Left colon (tissue), 2 donors: ENCODE data around the gene PRDM16. TPM values are rescaled to one million over a fixed set of nuclear protein-coding genes. Genes with fewer than 3 reads are reported as not detected.

Experiments
- ATAC-seq: fragments of 200-7000 bp; cut with Tn5 transposase; one replicate; pipeline ENCODE4 v1.9.1; 2020; ENCODE audit warnings: mild to moderate bottlenecking, moderate library complexity
- DNase-seq, 2 donors: peaks; one replicate each; pipeline ENCODE4 v3.0.0-alpha.2; 2020
- intact Hi-C, 2 donors: fragments of 100-400 bp; cut with DNase I in 1 of 2; cut with micrococcal nuclease in 1 of 2; formaldehyde crosslinking; loops; one replicate each; pipeline versions ENCODE4 v1.11.2 to v1.14.0; 2022; cut with DNase I, micrococcal nuclease
- total RNA-seq, 2 donors: library from RNA; stranded (reverse); fragmentation: NEBNext Ultra II Directional; extraction: Animal tissue kit (Norgen Biotek cat#: 25700); gene quantifications; one replicate each; pipeline ENCODE4 v1.2.1, GENCODE V29; 2021
- donor health status: DM: no; HTN: no; CAD: no.
- donor health status: DM: yes; HTN: yes; CAD: no.

PRDM16 gene
- total RNA-seq, 2 donors from 2014 or later = 1.1 to 1.2 TPM

DNA sequence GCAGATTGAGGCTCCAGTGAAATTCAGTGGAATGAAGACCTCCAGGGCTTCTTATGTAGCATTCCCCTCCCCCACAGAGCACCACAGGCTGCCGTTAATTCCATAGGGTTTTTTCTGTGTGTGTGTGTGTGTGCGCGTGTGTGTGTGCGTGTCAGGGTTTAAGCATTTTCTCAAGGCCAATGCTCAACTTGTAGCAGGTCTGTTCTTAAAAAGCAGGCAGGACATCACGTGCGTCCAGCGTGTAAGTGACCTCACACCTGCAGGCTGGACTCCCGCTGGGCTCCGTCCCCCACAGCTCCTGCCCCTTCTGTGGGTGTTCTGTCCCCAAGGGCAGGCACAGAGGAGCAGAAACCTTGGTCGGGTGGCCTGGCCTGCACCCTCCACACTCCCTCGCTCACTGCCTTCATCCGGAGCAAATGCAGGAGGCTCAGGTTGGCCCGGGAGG lies 5.3 kb downstream of the PRDM16 start:
- ATAC-seq = no peak
- intact Hi-C loops = loop anchor here in 1 of 2 donors (10.0 kb wide), 1 partner anchor 60 kb away; no protein-coding TSS in a partner anchor
- no peak for DNase-seq

DNA sequence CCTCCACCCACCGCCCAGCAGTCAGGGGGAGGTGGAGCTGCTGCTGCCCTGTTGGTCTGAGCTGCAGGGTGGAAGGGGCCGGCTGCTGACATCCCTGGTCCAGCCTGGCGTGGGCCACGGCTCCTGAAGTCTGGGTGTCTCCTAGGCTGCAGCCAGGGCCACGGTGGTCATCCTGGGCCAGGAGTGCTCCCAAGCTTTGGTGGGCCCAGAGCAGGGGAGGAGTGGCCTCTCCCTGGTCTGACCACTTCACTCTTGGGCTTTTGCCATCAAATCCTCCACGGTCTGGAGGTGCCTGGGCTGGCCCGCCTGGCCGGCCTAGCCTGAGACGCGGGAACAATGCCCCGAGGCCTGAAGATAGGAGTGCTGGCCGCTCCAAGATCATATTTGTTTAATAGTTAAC lies 5.8 kb downstream of the PRDM16 start:
- DNase-seq = no peak
- intact Hi-C loops = loop anchor here in 1 of 2 donors (10.0 kb wide), 1 partner anchor 60 kb away; no protein-coding TSS in a partner anchor

DNA sequence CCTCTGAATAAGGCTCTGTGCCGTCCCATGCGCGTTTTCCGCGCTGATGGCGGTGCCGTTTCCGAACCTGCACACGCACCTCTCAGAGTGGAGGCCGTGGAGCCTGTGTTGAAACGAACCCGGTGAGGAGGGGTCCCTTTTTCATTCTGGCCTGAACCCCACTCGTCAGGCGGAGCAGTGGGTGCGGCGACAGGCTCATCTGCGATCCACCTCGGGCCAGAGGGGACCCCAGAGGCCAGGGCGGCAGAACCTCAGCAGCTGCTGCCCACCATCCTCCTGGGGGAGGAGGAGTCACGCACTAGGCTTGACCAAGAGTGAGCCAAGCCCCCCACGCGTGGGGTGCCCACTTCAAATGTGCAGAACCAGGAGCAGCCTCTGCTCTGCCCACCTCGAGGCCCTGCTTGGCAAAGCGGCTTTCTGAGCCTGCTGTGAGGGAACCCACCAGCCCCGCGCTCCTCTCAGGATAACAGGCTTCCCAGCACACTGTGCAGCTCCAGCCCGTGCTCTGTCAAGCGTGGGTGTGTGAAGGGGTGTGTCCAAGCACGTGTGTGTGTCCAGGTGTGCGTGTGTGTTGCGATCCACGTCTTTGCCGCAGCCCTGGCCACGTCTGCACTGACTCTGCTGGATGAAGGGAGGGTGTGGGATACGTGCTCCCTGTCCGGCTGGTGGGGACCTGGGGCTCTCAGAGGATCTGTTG lies 6.8 kb downstream of the PRDM16 start:
- DNase-seq (no peak), ATAC-seq (no peak)
- intact Hi-C loops = loop anchor here in 1 of 2 donors (10.0 kb wide), 1 partner anchor 59 kb away; no protein-coding TSS in a partner anchor

More for the DNA sequence above, 5.8 kb downstream of the PRDM16 start:
- ATAC-seq = no peak

DNA sequence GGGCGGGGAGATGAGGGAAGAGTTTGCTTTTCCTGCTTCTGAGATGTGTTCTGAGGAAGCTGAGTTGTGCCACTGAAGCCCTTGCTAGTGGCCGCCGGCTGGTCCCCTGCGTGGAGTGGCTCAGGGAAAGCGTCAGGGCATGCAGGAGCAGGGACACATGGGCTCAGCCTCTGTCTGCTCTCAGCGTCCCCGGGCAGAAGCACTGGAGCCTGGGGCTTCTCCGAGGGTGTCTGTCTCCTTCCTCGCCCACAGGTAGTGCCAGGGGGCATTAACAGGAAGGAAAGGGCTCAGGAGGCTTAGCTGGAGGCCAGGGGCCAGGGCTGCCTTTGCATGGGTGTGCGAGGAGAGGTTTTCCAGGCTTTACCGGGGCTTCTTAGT lies 7.3 kb downstream of the PRDM16 start:
- ATAC-seq (no peak), DNase-seq (no peak)
- intact Hi-C loops = loop anchor here in 1 of 2 donors (10.0 kb wide), 1 partner anchor 58 kb away; no protein-coding TSS in a partner anchor

DNA sequence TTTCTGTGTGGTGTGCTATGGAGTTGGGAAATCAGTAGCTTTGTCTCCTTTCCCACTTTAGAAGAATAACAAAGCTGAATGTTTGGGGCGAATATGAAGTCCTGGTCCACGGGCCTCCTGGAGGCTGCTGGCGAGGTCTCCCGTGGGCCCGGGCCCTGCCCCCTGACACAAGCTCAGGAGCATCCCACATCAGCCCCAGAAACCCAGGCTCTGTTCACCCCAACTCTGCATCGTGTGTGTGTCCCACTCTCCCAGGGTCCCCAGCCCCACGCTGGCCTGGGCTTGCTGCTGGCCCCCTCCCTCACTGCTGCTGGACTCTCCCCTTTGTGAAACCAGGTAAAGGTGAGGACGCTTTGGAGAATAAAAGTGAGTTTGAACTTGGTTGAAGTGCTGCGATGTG lies 8.1 kb downstream of the PRDM16 start:
- intact Hi-C loops = loop anchor here in 1 of 2 donors (10.0 kb wide), 1 partner anchor 58 kb away; no protein-coding TSS in a partner anchor
- ATAC-seq (no peak), DNase-seq (no peak)

DNA sequence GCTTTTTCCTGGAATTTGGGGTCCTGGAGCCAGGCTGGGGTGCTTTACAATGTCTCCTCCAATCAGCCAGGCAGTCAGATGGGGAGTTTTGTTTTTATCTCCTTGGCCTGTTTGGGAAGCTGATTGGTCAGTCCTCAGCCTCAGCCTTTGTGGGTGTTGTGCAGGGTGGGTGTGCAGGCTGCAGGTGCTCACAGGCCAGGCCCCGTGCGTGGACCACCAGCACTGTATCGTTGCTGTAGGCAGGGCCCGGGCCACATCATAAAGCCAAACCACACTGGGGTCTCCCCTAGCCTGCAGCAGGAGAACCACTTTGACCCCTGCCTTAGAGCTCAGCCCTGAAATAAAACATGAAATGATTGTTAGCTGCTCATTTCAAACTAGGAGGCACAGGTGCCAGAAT lies 8.6 kb downstream of the PRDM16 start:
- intact Hi-C loops = loop anchor here in 1 of 2 donors (10.0 kb wide), 1 partner anchor 57 kb away; no protein-coding TSS in a partner anchor
- DNase-seq (no peak), ATAC-seq (no peak)

DNA sequence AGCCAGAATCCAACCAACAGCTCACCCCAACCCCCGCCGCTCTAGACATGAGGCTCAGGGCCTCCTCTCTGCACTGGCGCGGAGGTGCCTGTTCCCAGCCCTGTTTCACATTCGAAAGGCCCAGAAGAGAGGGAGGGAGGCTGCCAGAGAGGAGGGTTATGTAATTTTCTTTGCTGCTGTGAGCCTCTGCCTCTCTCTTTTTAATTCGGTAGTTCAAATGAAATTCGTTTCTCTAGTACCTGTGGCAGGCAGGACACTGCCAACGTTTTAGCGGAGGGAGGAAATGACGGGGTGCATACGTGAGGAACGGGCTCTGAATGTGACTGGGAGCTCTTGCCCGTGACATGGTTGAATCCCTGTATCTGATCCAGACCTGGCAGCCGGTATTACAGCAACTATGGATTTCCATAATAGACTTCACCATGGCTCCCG lies 9.4 kb downstream of the PRDM16 start:
- ATAC-seq (no peak), DNase-seq (no peak)
- intact Hi-C loops = loop anchor here in 1 of 2 donors (10.0 kb wide), 1 partner anchor 56 kb away; no protein-coding TSS in a partner anchor

DNA sequence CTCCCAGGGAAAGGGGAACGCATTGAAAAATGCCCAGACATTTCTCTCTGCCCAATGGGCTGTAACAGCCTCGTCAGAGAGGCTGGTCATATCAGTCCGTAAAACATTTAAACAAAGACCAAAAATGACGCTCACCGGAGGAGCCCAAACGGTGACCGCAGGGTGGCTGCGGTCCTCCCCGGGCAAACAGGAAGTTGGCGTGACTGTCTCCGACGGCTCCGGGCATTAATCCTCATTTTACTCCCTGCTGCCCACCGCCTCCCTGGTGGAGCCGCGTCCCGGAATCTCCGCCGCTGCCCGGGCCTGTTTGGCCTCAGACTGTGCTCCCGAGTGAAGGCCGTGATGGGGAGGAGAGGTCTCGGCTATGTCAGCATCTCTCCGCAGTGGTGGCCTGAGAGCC lies 9.9 kb downstream of the PRDM16 start:
- intact Hi-C loops = loop anchor here in 1 of 2 donors (10.0 kb wide), 1 partner anchor 56 kb away; no protein-coding TSS in a partner anchor
- no peak for DNase-seq
- no peak for ATAC-seq

DNA sequence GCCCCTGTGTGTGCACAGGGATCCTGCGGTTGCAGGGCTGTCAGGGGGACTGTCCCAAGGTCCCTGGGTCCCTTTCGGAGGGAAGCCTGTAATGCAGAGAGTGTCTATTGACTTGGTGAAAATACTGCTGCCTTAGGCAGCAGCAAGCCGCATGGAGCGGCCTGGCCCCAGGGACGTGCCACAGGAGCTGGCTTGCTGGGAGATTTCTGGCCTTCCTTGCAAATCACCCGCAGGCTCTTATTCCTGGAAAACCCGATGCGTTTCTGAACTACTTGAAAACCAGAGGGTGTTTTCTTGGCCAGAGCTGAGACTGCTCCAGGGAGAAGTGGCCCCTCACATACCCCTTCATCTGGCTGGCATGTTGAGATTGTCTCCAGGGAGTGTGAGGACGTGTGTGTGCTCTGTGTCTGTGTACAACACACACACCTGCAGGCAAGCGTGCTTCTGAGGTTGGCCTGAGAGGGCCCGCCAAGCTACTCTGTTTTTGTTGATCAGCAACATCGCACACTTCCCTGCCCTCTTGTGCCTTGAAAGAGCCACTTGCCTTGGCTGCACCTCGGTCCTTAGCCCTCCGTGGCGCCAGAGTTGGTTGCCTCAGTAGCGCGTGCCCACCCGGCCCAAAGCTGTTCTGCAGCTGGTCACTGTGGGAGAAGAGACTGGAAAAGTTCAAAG lies 10.5 kb downstream of the PRDM16 start:
- ATAC-seq (no peak), DNase-seq (no peak)
- intact Hi-C loops = loop anchor here in 1 of 2 donors (10.0 kb wide), 1 partner anchor 55 kb away; no protein-coding TSS in a partner anchor

DNA sequence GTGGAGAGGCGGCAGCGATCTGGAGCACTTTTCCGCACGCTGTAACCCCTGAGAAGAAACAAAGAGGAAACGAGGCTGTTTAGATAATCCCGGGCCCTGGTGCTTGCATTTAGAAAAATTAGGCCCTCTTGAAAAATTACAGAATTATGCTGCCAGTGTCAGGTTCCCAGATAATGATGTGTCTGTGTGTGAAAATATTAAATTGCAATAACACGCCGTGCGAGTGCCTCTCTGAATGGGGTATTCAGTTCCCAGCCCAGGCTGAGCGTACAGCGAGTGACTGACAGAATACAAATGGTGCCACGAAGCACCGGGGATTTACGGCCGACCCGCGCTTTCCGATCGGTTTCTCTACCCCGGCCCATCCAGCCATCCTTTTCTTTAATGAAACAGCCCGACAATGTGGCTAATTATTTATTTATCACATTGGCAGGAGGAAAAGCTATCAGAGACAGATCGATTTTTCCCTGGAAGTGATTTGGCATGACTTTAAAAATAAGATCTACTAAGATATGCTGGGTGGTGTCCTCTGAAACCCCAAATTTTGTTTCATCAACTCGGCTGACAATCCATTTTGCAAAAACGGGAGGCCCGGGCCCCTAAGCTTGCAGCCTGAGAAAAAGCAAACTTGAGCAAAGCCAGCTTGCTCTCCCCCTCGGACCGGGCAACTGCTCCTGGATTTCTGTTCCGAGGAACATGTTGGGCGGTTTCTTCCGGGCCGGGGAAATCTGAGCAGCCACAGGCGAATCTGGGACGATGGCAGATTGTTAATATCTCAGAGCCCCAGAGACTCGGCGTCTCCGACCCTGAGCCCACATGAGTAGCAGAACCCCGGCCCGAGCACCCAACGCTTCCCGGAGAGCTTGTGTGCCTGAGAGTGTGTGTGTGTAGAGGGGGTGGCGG lies 11.3 kb downstream of the PRDM16 start:
- intact Hi-C loops = no loop called here
- DNase-seq (no peak), ATAC-seq (no peak)

DNA sequence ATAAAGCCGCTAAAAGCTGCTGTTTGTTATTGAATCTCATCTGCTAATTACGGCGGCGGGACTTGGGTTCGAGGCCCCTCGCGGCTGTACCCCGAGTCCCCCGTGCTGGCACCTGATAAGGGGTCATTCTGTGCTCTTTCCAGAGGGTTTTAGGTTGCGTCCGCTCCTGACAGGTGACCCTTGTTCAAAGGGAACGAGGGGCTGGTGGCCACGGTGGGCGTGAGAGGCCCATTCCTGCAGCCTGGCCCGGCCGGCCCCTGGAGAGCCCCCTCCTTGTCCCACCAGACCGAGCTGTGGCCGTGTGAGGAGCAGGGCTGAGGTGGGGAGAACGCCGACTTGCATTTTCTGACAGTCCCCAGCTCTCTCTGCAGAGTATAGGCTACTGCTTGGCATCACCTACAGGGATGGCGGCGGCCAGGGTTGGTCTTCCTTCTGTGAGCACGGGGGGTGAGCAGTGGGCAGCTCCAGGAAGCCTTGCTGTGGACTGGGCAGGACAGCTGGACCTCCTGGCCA lies 12.2 kb downstream of the PRDM16 start:
- no peak for ATAC-seq
- intact Hi-C loops = no loop called here
- no peak for DNase-seq

DNA sequence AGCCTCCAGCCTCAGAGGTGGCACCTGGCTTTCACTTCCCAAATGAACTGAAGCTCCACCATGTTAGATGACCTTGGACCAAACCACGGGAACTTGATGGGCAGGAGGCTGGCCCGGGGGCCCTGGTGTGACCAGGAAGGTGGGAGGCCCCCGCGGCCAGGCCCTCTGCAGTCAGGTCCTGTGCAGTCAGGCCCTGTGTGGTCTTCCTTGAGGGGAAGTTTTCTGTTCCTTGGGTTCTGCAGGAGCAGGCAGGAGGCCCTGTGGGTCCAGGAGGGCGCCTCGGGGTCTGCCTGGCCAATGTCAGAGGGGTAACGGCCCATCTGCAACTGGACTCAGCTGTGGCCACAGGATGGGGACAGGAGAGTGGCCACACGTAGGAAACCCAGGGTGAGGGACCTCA lies 13.0 kb downstream of the PRDM16 start:
- ATAC-seq = no peak
- DNase-seq = no peak
- intact Hi-C loops = no loop called here

DNA sequence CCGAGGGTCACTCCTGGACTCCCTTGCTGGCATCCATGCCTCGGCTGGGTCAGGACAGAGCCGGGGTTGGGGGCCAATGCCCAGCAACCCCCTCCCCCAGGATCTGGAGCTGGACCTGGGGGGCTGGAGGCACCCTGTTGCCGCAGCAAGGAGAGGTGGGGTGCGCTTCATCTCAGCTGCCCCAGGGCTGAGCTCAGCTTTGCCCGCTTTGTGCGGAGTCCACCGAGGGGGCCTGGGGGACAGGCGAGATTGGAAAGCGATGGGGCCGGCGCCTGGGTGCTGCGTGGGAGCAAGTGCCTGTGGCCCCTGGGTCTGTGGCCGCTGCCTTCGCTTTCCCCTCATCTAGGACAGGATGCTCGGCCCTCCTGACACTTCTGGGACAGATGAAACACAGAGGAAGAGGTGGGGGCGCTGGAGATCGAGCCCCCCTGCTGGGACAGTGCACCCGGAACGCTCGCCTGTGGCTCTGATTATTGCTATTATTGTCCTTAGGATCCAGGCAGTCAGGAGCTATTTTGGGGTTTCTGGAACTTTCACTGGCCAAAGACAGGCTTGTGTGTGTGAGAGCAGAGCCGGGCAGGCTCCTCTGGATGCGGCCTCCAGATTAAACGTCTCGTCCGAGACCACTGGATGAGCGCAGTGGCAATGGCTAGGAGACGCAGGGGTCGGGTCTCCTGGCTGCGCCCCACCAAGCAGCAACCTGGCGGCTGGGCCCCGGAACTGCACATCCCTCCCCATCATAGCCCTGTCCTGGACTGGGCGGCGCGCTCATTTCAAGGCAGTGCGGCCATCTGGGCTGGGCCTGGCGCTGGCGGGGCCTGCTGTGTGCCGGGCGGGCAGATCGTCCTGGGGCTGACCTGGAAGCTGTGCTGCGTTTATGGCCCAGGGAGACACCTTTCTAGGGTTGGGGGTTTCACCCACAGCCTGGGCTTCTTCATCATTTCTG lies 13.8 kb downstream of the PRDM16 start:
- intact Hi-C loops = no loop called here
- ATAC-seq (no peak), DNase-seq (no peak)

DNA sequence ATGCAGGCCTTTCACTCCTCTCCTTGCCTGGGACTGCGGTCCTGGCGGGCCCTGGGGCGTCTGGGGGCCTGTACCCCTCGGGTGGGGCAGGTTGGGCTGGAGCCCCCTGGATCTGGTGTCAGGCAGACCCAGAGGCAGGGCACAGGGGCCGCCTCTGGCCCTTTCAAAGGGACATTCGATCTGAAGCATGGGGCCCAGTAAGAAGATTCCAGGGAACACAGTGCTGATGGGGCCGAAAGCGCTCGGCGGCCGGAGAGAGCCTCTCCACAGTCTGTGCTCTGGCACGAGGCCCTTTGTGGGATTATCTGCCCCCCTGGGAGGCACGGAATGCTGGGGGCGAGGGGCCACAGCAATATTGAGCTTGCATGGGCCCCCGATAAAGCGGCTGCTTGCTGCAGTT lies 15.2 kb downstream of the PRDM16 start:
- ATAC-seq (no peak), DNase-seq (no peak)
- intact Hi-C loops = no loop called here

DNA sequence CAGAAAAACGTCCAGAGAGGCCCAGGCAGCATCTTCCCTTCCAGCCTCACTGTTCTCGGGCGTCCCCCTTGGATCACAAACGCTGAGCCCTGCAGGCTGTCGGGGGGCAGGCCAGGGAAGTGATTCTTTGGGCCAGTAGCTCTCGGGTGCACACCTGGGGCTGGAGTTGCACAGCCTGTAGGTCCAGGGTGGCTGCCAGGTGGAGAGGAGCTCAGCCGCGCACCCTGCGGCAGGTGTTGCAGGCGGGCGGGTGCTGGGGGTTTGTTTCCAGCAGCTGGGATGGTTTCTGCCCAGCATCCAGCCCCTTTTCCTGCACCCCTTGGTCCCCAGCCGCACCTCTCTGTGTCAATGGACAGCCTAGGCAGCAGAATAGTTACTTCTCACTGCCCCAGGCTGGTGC lies 15.7 kb downstream of the PRDM16 start:
- intact Hi-C loops = no loop called here
- ATAC-seq = no peak

DNA sequence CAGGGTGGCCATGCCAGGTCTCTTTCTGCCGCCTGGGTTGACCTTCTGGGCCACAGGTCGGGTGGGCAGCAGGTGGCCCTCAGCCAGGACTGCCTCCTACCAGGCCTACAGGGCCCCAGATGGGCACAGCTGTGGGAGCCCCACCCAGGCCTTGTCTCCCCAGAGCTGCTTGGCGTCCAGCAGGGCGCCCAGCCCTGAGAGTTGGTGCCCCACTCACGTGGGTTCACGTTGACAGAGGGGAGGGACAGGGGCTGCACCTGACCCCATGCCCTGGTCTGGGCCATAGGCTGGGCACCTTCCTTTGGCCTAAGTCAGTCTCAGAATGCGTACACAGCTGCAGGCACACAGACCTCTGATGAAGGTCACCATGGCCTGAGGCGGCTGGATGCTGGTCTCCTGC lies 16.7 kb downstream of the PRDM16 start:
- intact Hi-C loops = no loop called here
- no peak for DNase-seq
- no peak for ATAC-seq

More for the DNA sequence above, 15.7 kb downstream of the PRDM16 start:
- DNase-seq = no peak

DNA sequence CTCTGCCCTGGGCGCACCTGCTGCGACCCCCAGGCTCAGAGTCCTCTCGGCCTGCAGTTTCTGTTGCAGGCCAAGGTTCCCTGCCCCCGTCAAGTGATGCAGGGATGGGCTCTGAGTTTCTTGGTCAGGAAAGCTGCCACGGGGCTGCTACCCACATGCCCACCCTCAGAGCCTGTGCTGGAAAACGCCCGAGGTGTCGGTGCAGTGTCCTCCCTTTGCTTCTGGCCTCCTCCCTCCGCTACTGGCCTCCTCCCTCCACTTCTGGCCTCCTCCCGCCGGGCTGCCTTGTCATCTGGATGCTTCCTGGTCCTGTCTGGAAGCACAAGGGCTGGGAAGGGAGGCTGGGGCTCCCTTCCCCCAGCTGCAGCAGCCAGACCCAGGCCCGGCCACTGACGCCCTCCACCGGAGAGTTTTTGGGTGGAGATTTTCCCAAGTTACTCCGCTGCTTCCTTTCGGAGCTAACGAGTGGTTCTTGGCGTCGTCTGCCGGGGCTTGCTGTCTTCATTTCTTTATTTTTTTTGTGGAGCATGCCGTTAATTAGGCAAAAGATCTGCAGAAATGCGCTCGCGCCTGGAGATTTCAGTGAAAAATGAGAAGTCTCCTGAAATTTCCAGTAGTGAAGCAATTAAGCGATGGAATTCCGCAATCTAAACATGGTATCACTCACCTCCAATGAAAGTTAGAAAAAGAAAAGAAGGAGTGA lies 17.4 kb downstream of the PRDM16 start:
- intact Hi-C loops = no loop called here
- DNase-seq = no peak
- no peak for ATAC-seq
